NCI-H524 treated with DMSO at 0.1 percent for 48 hours (cell line): ENCODE results near the gene NTM.

Source experiments
- DNase-seq: peaks from one replicate; lab custom pipeline; 2025; lab: John Stamatoyannopoulos, UW

Gene NTM

GRCh38 chr11:131964698-131965483 lies 594.5 kb downstream of the NTM start:
- no peak for DNase-seq

GRCh38 chr11:131965504-131965903 lies 595.1 kb downstream of the NTM start:
- no peak for DNase-seq

GRCh38 chr11:131966667-131967066 lies 596.3 kb downstream of the NTM start:
- no peak for DNase-seq

- DNase-seq: no peak
Measured at GRCh38 chr11:131969261-131969660, 598.8 kb downstream of the NTM start.

- no peak for DNase-seq
Measured at GRCh38 chr11:131973061-131973460, 602.6 kb downstream of the NTM start.

GRCh38 chr11:131975619-131976018 lies 605.2 kb downstream of the NTM start:
- no peak for DNase-seq

GRCh38 chr11:131976021-131976420 lies 605.6 kb downstream of the NTM start:
- DNase-seq: no peak

- no peak for DNase-seq
Measured at GRCh38 chr11:131977231-131977630, 606.8 kb downstream of the NTM start.

- DNase-seq: no peak
Measured at GRCh38 chr11:131977854-131978253, 607.4 kb downstream of the NTM start.

- no peak for DNase-seq
Measured at GRCh38 chr11:131978351-131978750, 607.9 kb downstream of the NTM start.

GRCh38 chr11:131979364-131979763 lies 608.9 kb downstream of the NTM start:
- DNase-seq: no peak

GRCh38 chr11:131980199-131980598 lies 609.8 kb downstream of the NTM start:
- no peak for DNase-seq

- no peak for DNase-seq
Measured at GRCh38 chr11:131980888-131981668, 610.7 kb downstream of the NTM start.

GRCh38 chr11:131982154-131982553 lies 611.7 kb downstream of the NTM start:
- DNase-seq: no peak

- DNase-seq: no peak
Measured at GRCh38 chr11:131985846-131986301, 615.5 kb downstream of the NTM start.

GRCh38 chr11:131987703-131988102 lies 617.3 kb downstream of the NTM start:
- DNase-seq: no peak

GRCh38 chr11:131991606-131992005 lies 621.2 kb downstream of the NTM start:
- no peak for DNase-seq

- no peak for DNase-seq
Measured at GRCh38 chr11:131993246-131993645, 622.8 kb downstream of the NTM start.

- no peak for DNase-seq
Measured at GRCh38 chr11:131998020-131998419, 627.6 kb downstream of the NTM start.

- DNase-seq: no peak
Measured at GRCh38 chr11:131999084-131999483, 628.7 kb downstream of the NTM start.

GRCh38 chr11:131999955-132000354 lies 629.5 kb downstream of the NTM start:
- DNase-seq: no peak

- DNase-seq: no peak
Measured at GRCh38 chr11:132005887-132006286, 635.5 kb downstream of the NTM start.

- no peak for DNase-seq
Measured at GRCh38 chr11:132006884-132007580, 636.6 kb downstream of the NTM start.
